Endothelial cell (in vitro differentiated cells): ENCODE measurements around the gene PTGER1. TPM values are rescaled to one million over a fixed set of nuclear protein-coding genes. Genes with fewer than 3 reads are reported as not detected.
"Not testable (repeated sequence)": the region's sequence is repeated elsewhere in the genome, so short reads cannot be mapped to it uniquely, and the experiment has no call there.

Experiments used
- DNase-seq: peaks from one replicate; pipeline ENCODE4 v3.0.0; 2021; ENCODE audit warnings: low spot score
- H3K27ac Mint-ChIP-seq: one replicate; pipeline ENCODE4 v1.8.0; 2021; ENCODE audit warnings: mixed read lengths, inconsistent platforms; ENCODE audit not compliant: unreplicated experiment
- H3K27me3 Mint-ChIP-seq: one replicate; pipeline ENCODE4 v1.8.0; 2021; ENCODE audit warnings: mild to moderate bottlenecking, moderate library complexity, mixed read lengths, inconsistent platforms; ENCODE audit not compliant: unreplicated experiment
- H3K36me3 Mint-ChIP-seq: one replicate; pipeline ENCODE4 v1.8.0; 2021; ENCODE audit warnings: mild to moderate bottlenecking, low read depth, mixed read lengths, inconsistent platforms; ENCODE audit not compliant: unreplicated experiment
- H3K4me1 Mint-ChIP-seq: one replicate; pipeline ENCODE4 v1.8.0; 2021; ENCODE audit warnings: mild to moderate bottlenecking, mixed read lengths, inconsistent platforms; ENCODE audit not compliant: unreplicated experiment
- H3K4me3 Mint-ChIP-seq: one replicate; pipeline ENCODE4 v1.8.0; 2021; ENCODE audit warnings: mild to moderate bottlenecking, mixed read lengths, inconsistent platforms; ENCODE audit not compliant: unreplicated experiment
- H3K9me3 Mint-ChIP-seq: one replicate; pipeline ENCODE4 v1.8.0; 2021; ENCODE audit warnings: mixed read lengths, inconsistent platforms; ENCODE audit not compliant: unreplicated experiment
- total RNA-seq: library from RNA; stranded (reverse); fragmentation: NEBNext Ultra II Directional; extraction: Animal tissue kit (Norgen Biotek cat#: 25700); gene quantifications from one replicate; pipeline ENCODE4 v1.2.1, GENCODE V29; 2021; ENCODE audit not compliant: unreplicated experiment
- TF ChIP-seq, protein P1 (sequence below): fragments of 200-600 bp; sonication (generic); IDR thresholded peaks from one replicate; pipeline ENCODE4 v1.5.0; 2021; ENCODE audit warnings: antibody characterized with exemption; ENCODE audit not compliant: unreplicated experiment

PTGER1 gene
- total RNA-seq, 1 donor from 2014 or later: 0.31 TPM

GRCh38 chr19:14460935-14461334 is 14.2 kb downstream of the PTGER1 start:
- no peaks in the 10 kb centered on the region for H3K4me1 Mint-ChIP-seq
- DNase-seq: no peak
- peaks cover 18% of the 10 kb centered on the region for H3K36me3 Mint-ChIP-seq
- TF ChIP-seq, protein P1, sequence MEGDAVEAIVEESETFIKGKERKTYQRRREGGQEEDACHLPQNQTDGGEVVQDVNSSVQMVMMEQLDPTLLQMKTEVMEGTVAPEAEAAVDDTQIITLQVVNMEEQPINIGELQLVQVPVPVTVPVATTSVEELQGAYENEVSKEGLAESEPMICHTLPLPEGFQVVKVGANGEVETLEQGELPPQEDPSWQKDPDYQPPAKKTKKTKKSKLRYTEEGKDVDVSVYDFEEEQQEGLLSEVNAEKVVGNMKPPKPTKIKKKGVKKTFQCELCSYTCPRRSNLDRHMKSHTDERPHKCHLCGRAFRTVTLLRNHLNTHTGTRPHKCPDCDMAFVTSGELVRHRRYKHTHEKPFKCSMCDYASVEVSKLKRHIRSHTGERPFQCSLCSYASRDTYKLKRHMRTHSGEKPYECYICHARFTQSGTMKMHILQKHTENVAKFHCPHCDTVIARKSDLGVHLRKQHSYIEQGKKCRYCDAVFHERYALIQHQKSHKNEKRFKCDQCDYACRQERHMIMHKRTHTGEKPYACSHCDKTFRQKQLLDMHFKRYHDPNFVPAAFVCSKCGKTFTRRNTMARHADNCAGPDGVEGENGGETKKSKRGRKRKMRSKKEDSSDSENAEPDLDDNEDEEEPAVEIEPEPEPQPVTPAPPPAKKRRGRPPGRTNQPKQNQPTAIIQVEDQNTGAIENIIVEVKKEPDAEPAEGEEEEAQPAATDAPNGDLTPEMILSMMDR: no peak
- H3K9me3 Mint-ChIP-seq: no peaks in the 10 kb centered on the region
- H3K27ac Mint-ChIP-seq: no peak overlapping the region
- H3K4me3 Mint-ChIP-seq: peak overlapping the region; percentile 14
- H3K27me3 Mint-ChIP-seq: no peaks in the 10 kb centered on the region

GRCh38 chr19:14459703-14460102 is 15.5 kb downstream of the PTGER1 start:
- no peak overlapping the region for H3K27ac Mint-ChIP-seq
- H3K4me3 Mint-ChIP-seq: no peak overlapping the region
- TF ChIP-seq, protein P1: no peak
- no peak for DNase-seq
- peaks cover 20% of the 10 kb centered on the region for H3K36me3 Mint-ChIP-seq
- no peaks in the 10 kb centered on the region for H3K4me1 Mint-ChIP-seq
- H3K27me3 Mint-ChIP-seq: no peaks in the 10 kb centered on the region
- no peaks in the 10 kb centered on the region for H3K9me3 Mint-ChIP-seq

DNA sequence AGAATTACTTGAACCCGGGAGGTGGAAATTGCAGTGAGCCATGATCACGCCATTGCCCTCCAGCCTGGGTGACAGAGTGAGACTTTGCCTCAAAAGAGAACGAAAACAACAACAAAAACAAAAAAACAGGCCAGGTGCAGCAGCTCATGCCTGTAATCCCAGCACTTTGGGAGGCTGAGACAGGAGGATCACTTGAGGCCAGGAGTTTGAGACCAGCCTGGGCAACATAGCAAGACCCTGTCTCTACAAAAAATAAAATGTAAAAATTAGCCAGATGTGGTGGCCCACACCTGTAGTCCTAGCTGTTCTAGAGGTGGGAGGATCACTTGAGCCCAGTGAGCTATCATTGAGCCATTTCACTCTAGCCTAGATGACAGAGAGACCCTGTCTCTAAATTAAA is 22.9 kb downstream of the PTGER1 start:
- DNase-seq: not testable (repeated sequence)

GRCh38 chr19:14450876-14451275 is 24.3 kb downstream of the PTGER1 start:
- peaks cover 6% of the 10 kb centered on the region for H3K27me3 Mint-ChIP-seq
- H3K9me3 Mint-ChIP-seq: no peaks in the 10 kb centered on the region
- no peaks in the 10 kb centered on the region for H3K4me1 Mint-ChIP-seq
- TF ChIP-seq, protein P1: no peak
- H3K4me3 Mint-ChIP-seq: peak overlapping the region; percentile 37
- H3K27ac Mint-ChIP-seq: no peak overlapping the region
- H3K36me3 Mint-ChIP-seq: peaks cover 43% of the 10 kb centered on the region
- no peak for DNase-seq

More for the DNA sequence above, 22.9 kb downstream of the PTGER1 start:
- H3K4me3 Mint-ChIP-seq, H3K27me3 Mint-ChIP-seq, H3K27ac Mint-ChIP-seq, H3K4me1 Mint-ChIP-seq, H3K9me3 Mint-ChIP-seq: not testable (repeated sequence)
- H3K36me3 Mint-ChIP-seq: peaks cover 35% of the 10 kb centered on the region

DNA sequence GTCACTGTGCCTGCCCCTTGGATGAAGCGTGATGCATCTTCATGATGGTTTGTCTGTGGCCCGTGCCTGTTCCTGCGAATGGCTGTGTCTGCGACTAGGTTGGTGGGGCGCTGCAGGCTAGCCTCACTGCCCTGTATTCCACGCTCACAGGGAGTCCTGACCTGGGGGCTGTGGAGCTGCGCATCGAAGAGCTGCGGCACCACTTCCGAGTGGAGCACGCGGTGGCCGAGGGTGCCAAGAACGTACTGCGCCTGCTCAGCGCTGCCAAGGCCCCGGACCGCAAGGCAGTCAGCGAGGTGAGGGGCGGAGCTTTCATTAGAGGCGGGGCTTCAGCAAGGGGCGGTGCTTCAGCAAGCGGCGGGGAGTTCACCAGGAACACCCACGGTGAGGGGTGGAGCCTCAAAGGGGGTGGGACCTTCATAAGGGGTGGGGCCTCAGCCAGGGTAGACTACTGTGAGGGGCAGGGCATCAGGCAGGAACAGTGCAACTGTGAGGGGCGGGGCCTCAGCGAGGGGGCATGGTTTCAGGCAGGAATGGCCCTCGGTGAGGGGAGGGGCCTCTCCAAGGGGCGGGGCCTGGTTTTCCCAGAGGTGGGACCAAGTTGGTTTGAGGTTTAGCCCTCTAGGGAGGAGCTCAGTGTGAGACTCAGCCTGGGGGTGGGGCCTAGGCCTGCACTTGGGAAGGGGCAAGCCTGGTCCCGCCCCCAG is 24.8 kb downstream of the PTGER1 start:
- Mint-ChIP-seq H3K27ac (peak overlapping the region; percentile 42), H3K4me3 (peak overlapping the region; percentile 73), H3K27me3 (peaks cover 6% of the 10 kb centered on the region), H3K4me1 (no peaks in the 10 kb centered on the region), H3K36me3 (peaks cover 43% of the 10 kb centered on the region), H3K9me3 (no peaks in the 10 kb centered on the region)
- TF ChIP-seq, protein P1: no peak
- DNase-seq: peak; percentile 61
